ENCODE results near the gene BRINP2.

- TF ChIP-seq, protein P1, sequence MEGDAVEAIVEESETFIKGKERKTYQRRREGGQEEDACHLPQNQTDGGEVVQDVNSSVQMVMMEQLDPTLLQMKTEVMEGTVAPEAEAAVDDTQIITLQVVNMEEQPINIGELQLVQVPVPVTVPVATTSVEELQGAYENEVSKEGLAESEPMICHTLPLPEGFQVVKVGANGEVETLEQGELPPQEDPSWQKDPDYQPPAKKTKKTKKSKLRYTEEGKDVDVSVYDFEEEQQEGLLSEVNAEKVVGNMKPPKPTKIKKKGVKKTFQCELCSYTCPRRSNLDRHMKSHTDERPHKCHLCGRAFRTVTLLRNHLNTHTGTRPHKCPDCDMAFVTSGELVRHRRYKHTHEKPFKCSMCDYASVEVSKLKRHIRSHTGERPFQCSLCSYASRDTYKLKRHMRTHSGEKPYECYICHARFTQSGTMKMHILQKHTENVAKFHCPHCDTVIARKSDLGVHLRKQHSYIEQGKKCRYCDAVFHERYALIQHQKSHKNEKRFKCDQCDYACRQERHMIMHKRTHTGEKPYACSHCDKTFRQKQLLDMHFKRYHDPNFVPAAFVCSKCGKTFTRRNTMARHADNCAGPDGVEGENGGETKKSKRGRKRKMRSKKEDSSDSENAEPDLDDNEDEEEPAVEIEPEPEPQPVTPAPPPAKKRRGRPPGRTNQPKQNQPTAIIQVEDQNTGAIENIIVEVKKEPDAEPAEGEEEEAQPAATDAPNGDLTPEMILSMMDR (IDR thresholded peaks at IDR 0.05; ENCODE audit: insufficient read depth, low read length): no peak
- TF ChIP-seq POLR2AphosphoS5 (IDR thresholded peaks at IDR 0.05; ENCODE audit: low read depth) (no peak), GABPA (IDR thresholded peaks at IDR 0.05; ENCODE audit: low read depth) (no peak)
Measured at GRCh38 chr1:177239792-177240191, 69.0 kb downstream of the BRINP2 start.

Measured in HL-60 (cell line).